LoVo (cell line): ENCODE data around the gene HPCAL1.
A peak's percentile ranks its signal among the peaks of the same experiment; 100 is the strongest.

Experiments used
- DNase-seq: peaks from one replicate; pipeline ENCODE4 v3.0.0-alpha.2; 2016; ENCODE audit warnings: low spot score

Gene HPCAL1

GRCh38 chr2:10407841-10408648 lies 105.3 kb downstream of the HPCAL1 start:
- peak; percentile 80 for DNase-seq

GRCh38 chr2:10408649-10409579 lies 106.2 kb downstream of the HPCAL1 start:
- DNase-seq = peak; percentile 90

- DNase-seq = no peak
Observed at GRCh38 chr2:10410001-10410822, 107.5 kb downstream of the HPCAL1 start.

GRCh38 chr2:10410823-10411437 lies 108.2 kb downstream of the HPCAL1 start:
- no peak for DNase-seq

GRCh38 chr2:10411557-10411956 lies 108.9 kb downstream of the HPCAL1 start:
- DNase-seq = no peak

GRCh38 chr2:10412380-10412779 lies 109.7 kb downstream of the HPCAL1 start:
- peak; percentile 34 for DNase-seq

GRCh38 chr2:10413503-10413902 lies 110.8 kb downstream of the HPCAL1 start:
- no peak for DNase-seq

GRCh38 chr2:10413991-10414451 lies 111.3 kb downstream of the HPCAL1 start:
- peak; percentile 56 for DNase-seq

- no peak for DNase-seq
Observed at GRCh38 chr2:10414591-10414990, 111.9 kb downstream of the HPCAL1 start.

GRCh38 chr2:10415048-10415447 lies 112.3 kb downstream of the HPCAL1 start:
- DNase-seq = no peak

GRCh38 chr2:10415640-10416039 lies 112.9 kb downstream of the HPCAL1 start:
- DNase-seq = no peak

GRCh38 chr2:10417551-10418335 lies 115.0 kb downstream of the HPCAL1 start:
- DNase-seq = no peak

- no peak for DNase-seq
Observed at GRCh38 chr2:10419553-10420257, 117.0 kb downstream of the HPCAL1 start.

- no peak for DNase-seq
Observed at GRCh38 chr2:10422251-10422650, 119.5 kb downstream of the HPCAL1 start.

- no peak for DNase-seq
Observed at GRCh38 chr2:10422732-10423399, 120.2 kb downstream of the HPCAL1 start.

- DNase-seq = no peak
Observed at GRCh38 chr2:10423400-10423774, 120.7 kb downstream of the HPCAL1 start.

- no peak for DNase-seq
Observed at GRCh38 chr2:10424051-10424450, 121.3 kb downstream of the HPCAL1 start.

GRCh38 chr2:10424916-10425505 lies 122.3 kb downstream of the HPCAL1 start:
- DNase-seq = no peak

- DNase-seq = no peak
Observed at GRCh38 chr2:10425699-10426098, 123.0 kb downstream of the HPCAL1 start.
